A549 (cell line): ENCODE measurements around the gene ZNF564.

Experiments used
- BHLHE40 ChIP-seq: IDR thresholded peaks from 2 replicates; pipeline ENCODE4 v1.6.1; 2012; ENCODE audit warnings: low read depth, low read length, inconsistent platforms
- CBX2 ChIP-seq: fragments of 200-600 bp; sonication (generic); IDR thresholded peaks from 2 replicates; pipeline ENCODE4 v1.6.1; 2016; ENCODE audit warnings: low read depth, mild to moderate bottlenecking, borderline replicate concordance
- CEBPB ChIP-seq, 2 experiments: fragments of >200 bp in 1 of 2; sonication (Bioruptor Twin) in 1 of 2; formaldehyde crosslinking in 1 of 2; IDR thresholded peaks; 2 replicates each; pipeline ENCODE4 v1.6.1; 2012 to 2016
- CHD2 ChIP-seq: fragments of 150-350 bp; IDR thresholded peaks from 2 replicates; pipeline ENCODE4 v1.6.1; 2014; ENCODE audit warnings: low read length; ENCODE audit not compliant: partially characterized antibody
- CTCF ChIP-seq: fragments of >200 bp; sonication (Bioruptor Twin); formaldehyde crosslinking; IDR thresholded peaks from 3 replicates; pipeline ENCODE4 v1.5.1; 2016
- EP300 ChIP-seq, 2 experiments: fragments of >200 bp; sonication (Bioruptor Twin); formaldehyde crosslinking; IDR thresholded peaks; 2 replicates in 1 of 2; 3 replicates in 1 of 2; pipeline ENCODE4 v1.6.1; 2016 to 2017
- JUNB ChIP-seq: fragments of >200 bp; sonication (Bioruptor Twin); formaldehyde crosslinking; IDR thresholded peaks from 2 replicates; pipeline ENCODE4 v1.6.1; 2016
- KDM5A ChIP-seq: fragments of 200-600 bp; sonication (generic); IDR thresholded peaks from 2 replicates; pipeline ENCODE4 v1.6.1; 2016; ENCODE audit warnings: antibody characterized with exemption, mild to moderate bottlenecking
- PBX3 ChIP-seq: IDR thresholded peaks from 2 replicates; pipeline ENCODE4 v1.6.1; 2012
- POLR2A ChIP-seq: IDR thresholded peaks from 2 replicates; pipeline ENCODE4 v1.6.1; 2012; ENCODE audit warnings: mild to moderate bottlenecking, low read length
- RAD21 ChIP-seq, 2 experiments: fragments of >200 bp in 1 of 2; sonication (Bioruptor Twin) in 1 of 2; formaldehyde crosslinking in 1 of 2; IDR thresholded peaks in 1 of 2; conservative IDR thresholded peaks in 1 of 2; 2 replicates in 1 of 2; 3 replicates in 1 of 2; pipeline ENCODE4 v1.6.1; 2012 to 2018; ENCODE audit warnings: inconsistent platforms in 1 of 2
- TP53 ChIP-seq: fragments of 250-450 bp; sonication (Bioruptor Pico); IDR thresholded peaks from 2 replicates; pipeline ENCODE4 v1.5.0; 2021; ENCODE audit warnings: mild to moderate bottlenecking, moderate library complexity

GRCh38 chr19:12545267-12545666, 6.0 kb downstream of the ZNF564 start:
- TF ChIP-seq POLR2A (no peak), CBX2 (no peak), CTCF (no peak), TP53 (CRISPR knock-in tag) (no peak), RAD21 (conservative IDR thresholded peaks at IDR 0.05 in 1 of 2, IDR thresholded peaks at IDR 0.05 in 1 of 2) (no peak), KDM5A (no peak), CHD2 (no peak), EP300 (IDR thresholded peaks at IDR 0.05) (no peak), BHLHE40 (no peak), JUNB (no peak), PBX3 (no peak), CEBPB (IDR thresholded peaks at IDR 0.05) (no peak)
